HS-27A (cell line): Measurements from ENCODE around the gene ZNF691.
A peak's percentile ranks its signal among the peaks of the same experiment; 100 is the strongest.
"Not testable (repeated sequence)": the region's sequence is repeated elsewhere in the genome, so short reads cannot be mapped to it uniquely, and the experiment has no call there.

Source experiments
- DNase-seq: peaks from one replicate; pipeline ENCODE4 v3.0.0-alpha.2; 2012; ENCODE audit warnings: low read depth, missing footprints

The ZNF691 gene

GRCh38 chr1:42859366-42859765 is 13.0 kb downstream of the ZNF691 start:
- not testable (repeated sequence) for DNase-seq

DNA sequence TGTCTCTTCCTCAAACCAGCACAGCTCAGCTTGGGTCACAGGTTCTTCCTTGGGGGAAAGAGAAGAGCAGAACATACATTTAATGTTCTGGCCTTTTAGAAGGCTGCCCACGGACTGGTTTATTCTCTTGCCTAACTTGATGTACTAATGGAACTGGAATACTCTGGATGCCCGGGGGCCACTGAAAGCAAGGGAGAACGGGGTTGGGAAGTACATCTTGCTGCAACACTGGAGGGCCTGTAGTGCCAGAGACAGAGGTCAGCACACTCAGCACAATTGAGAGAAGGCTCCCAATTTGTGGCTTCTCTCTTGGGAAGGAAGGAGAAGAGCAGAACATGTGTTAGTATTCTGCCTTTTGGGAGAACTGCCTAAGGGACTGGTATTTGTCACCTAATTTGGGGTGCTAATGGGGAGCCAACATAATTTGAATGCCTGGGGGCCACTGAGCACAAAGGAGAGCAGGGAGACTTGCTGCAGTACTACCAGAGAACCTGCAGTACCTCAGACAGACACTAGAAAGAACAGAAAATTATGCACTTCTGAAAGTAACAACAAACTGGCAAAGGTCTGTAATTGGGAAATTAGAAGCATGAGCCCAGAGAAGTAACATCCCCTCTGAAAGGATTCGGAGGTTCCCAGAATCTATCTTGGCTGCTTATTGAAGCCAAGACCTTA is 14.1 kb downstream of the ZNF691 start:
- DNase-seq, result no peak

GRCh38 chr1:42861014-42861399 is 14.6 kb downstream of the ZNF691 start:
- no peak for DNase-seq

DNA sequence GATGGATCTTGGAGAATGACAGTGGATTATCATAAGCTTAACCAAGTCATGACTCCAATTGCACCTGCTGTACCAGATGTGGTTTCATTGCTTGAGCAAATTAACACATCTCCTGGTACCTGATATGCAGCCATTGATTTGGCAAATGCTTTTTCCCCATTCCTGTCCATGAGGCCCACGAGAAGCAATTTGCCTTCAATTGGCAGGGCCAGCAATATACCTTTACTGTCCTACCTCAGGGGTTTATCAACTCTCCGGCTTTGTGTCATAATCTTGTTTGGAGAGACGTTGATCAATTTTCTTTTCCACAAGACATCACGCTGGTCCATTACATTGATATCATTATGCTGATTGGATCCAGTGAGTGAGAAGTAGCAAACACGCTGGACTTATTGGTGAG is 20.1 kb downstream of the ZNF691 start:
- DNase-seq, result no peak

- peak; percentile 70 for DNase-seq
These were observed 22.1 kb downstream of the ZNF691 start for GRCh38 chr1:42868466-42868865.

GRCh38 chr1:42869254-42869653 is 22.8 kb downstream of the ZNF691 start:
- DNase-seq, result not testable (repeated sequence)

DNA sequence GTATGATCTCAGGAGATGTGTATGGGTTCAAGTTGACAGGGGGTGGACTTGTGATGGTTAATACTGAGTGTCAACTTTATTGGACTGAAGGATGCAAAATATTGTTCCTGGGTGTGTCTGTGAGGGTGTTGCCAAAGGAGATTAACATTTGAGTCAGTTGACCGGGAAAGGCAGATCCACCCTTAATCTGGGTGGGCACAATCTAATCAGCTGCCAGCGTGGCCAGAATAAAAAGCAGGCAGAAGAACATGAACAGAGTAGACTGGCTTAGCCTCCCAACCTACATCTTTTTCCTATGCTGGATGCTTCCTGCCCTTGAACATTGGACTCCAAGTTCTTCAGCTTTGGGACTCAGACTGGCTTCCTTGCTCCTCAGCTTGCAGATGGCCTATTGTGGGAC is 23.3 kb downstream of the ZNF691 start:
- DNase-seq, result not testable (repeated sequence)

DNA sequence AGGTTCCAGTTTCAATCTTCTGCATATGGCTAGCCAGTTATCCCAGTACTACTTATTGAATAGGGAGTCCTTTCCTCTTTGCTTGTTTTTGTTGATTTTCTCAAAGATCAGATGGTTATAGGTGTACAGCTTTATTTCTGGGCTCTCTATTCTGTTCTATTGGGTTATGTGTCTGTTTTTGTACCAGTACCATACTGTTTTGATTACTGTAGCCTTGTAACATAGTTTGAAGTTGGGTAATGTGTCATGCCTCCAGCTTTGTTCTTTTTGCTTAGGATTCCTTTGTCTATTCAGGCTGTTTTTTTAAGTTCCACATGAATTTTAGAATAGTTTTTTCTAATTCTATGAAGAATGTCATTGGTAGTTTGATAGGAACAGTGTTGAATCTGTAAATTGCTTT is 26.7 kb downstream of the ZNF691 start:
- not testable (repeated sequence) for DNase-seq

DNA sequence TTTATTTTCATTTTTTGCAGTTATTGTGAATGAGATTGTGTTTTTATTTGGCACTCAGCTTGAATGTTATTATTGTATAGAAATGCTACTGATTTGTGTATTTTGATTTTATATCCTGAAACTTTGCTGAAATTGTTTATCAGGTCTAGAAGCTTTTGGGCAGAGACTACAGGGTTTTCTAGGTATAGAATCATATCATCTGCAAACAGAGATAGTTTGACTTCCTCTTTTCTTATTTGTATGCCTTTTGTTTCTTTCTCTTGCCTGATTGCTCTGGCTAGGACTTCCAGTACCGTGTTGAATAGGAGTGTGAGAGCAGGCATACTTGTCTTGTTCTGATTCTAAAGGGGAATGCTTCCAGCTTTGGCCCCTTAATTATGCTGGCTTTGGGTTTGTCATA is 27.3 kb downstream of the ZNF691 start:
- DNase-seq, result no peak

- DNase-seq, result no peak
These were observed 29.6 kb downstream of the ZNF691 start for GRCh38 chr1:42876009-42876408.

- no peak for DNase-seq
These were observed 31.0 kb downstream of the ZNF691 start for GRCh38 chr1:42877380-42877779.

- DNase-seq, result no peak
These were observed 34.0 kb downstream of the ZNF691 start for GRCh38 chr1:42880384-42880783.

- no peak for DNase-seq
These were observed 39.8 kb downstream of the ZNF691 start for GRCh38 chr1:42886046-42886739.

- no peak for DNase-seq
These were observed 40.4 kb downstream of the ZNF691 start for GRCh38 chr1:42886800-42887199.

- DNase-seq, result no peak
These were observed 41.0 kb downstream of the ZNF691 start for GRCh38 chr1:42887366-42887765.

DNA sequence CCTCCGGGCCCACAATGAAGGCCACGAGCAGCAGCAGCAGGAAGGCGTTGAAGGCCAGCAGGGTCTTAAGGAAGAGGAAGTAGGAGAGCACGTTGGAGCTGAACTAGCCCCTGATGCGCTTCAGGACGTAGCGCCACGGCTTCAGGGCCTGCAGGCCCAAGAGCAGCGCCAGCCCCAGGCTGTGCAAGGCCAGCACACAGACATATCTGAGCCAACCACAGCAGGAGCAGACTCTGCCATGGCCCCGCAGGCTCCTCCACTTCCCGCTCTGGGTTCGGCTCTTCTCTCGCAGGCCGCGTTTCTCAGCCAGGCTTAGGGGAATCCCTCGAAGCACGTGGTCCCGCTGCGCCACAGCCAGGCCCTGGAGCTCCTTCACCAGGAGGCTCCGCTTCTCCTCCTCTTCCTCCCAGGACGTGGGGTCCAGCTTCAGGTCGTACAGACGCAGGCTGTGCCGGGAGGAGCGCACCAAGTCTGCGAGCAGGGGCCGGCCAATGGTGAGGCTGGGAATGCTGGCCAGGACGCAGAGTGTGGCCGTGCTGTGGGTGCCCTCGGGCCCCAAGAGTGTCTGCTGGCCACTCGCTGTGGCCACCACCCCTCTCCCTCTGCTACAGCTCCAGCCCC is 41.7 kb downstream of the ZNF691 start:
- no peak for DNase-seq

- no peak for DNase-seq
These were observed 42.9 kb downstream of the ZNF691 start for GRCh38 chr1:42889264-42889663.

DNA sequence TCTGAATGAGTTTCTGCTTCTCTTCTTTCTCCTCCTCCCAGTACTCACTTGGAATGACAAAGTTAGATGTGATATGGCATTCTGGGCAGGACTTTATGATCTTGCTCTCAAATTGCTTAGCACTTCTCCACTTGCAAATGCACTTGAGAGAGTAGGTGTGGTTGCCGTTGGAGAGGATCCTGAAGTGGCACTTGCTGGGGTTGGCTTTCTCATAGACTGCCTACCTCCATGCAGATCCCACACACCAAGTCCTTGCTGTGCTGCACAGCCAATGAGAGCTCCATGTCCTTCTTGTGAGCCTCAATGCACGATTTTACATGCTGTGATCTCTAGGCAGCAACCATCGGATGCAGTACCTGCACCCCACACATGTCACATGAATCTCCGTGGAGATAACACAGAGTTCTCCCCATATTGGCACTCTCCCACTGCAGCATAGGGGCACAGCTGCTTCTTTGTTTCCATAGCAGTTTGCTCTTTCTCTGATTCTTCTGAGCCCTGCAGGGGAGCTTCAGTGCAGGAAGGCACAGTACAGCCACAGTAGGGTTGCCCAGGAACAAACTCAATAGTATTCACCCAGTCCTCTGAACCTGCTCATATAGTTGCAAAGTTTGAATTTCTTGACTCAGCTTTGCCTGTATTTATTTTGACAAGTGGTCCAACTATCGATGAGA is 45.2 kb downstream of the ZNF691 start:
- no peak for DNase-seq

GRCh38 chr1:42899960-42900359 is 53.5 kb downstream of the ZNF691 start:
- DNase-seq, result not testable (repeated sequence)
